ENCODE measurements around the gene SLAIN2.

GRCh38 chr4:48432017-48432416 is 90.7 kb downstream of the SLAIN2 start:
- TF ChIP-seq POLR2AphosphoS5 (IDR thresholded peaks at IDR 0.05) (no peak), CTCF (IDR thresholded peaks at IDR 0.05) (no peak), POLR2A (IDR thresholded peaks at IDR 0.05) (no peak)

All from transverse colon (tissue), 4 donors.